HepG2 (cell line): Measurements from ENCODE around the gene TMEM107. TPM values are rescaled to one million over a fixed set of nuclear protein-coding genes. Genes with fewer than 3 reads are reported as not detected.

Experiments
- AHDC1 ChIP-seq: sonication (generic); formaldehyde crosslinking; IDR thresholded peaks from 2 replicates; pipeline ENCODE4 v1.5.1; 2020; ENCODE audit warnings: mild to moderate bottlenecking, missing genetic modification reagents, borderline replicate concordance
- EHMT2 ChIP-seq: fragments of 200-600 bp; sonication (generic); IDR thresholded peaks from 2 replicates; pipeline ENCODE4 v1.7.0; 2017; ENCODE audit warnings: antibody characterized with exemption, low read depth, low read length, borderline replicate concordance
- ELF3 ChIP-seq: IDR thresholded peaks from 2 replicates; pipeline ENCODE4 v1.6.1; 2016; ENCODE audit warnings: missing genetic modification reagents, missing compliant biosample characterization
- FOXJ3 ChIP-seq: sonication (generic); formaldehyde crosslinking; IDR thresholded peaks from 2 replicates; pipeline ENCODE4 v1.4.0; 2020; ENCODE audit warnings: missing genetic modification reagents, mild to moderate bottlenecking, borderline replicate concordance
- HOXA5 ChIP-seq: sonication (generic); formaldehyde crosslinking; IDR thresholded peaks from 2 replicates; pipeline ENCODE4 v1.4.0; 2020; ENCODE audit warnings: missing genetic modification reagents
- MIER2 ChIP-seq: IDR thresholded peaks from 2 replicates; pipeline ENCODE4 v1.6.1; 2016; ENCODE audit warnings: missing biosample characterization, missing genetic modification reagents
- MIXL1 ChIP-seq: IDR thresholded peaks from 2 replicates; pipeline ENCODE4 v1.6.1; 2016
- MTERF4 ChIP-seq: sonication (generic); formaldehyde crosslinking; IDR thresholded peaks from 2 replicates; pipeline ENCODE4 v1.8.0; 2023; ENCODE audit warnings: mild to moderate bottlenecking, missing genetic modification reagents
- NAIF1 ChIP-seq: sonication (generic); formaldehyde crosslinking; IDR thresholded peaks from 2 replicates; pipeline ENCODE4 v1.5.0; 2020; ENCODE audit warnings: mild to moderate bottlenecking, missing genetic modification reagents, borderline replicate concordance
- NPAS2 ChIP-seq: sonication (generic); formaldehyde crosslinking; IDR thresholded peaks from 2 replicates; pipeline ENCODE4 v1.8.0; 2022; ENCODE audit warnings: mild to moderate bottlenecking, missing genetic modification reagents, borderline replicate concordance
- PHB2 ChIP-seq: fragments of 450-650 bp; IDR thresholded peaks from 2 replicates; pipeline ENCODE4 v1.6.1; 2018; ENCODE audit not compliant: partially characterized antibody
- RCOR2 ChIP-seq: IDR thresholded peaks from 2 replicates; pipeline ENCODE4 v1.6.1; 2016; ENCODE audit warnings: missing biosample characterization, missing genetic modification reagents
- RFX3 ChIP-seq: IDR thresholded peaks from 2 replicates; pipeline ENCODE4 v1.6.1; 2016; ENCODE audit warnings: missing biosample characterization, missing genetic modification reagents
- SMAD1 ChIP-seq: sonication (generic); formaldehyde crosslinking; IDR thresholded peaks from 2 replicates; pipeline ENCODE4 v1.4.0; 2020; ENCODE audit warnings: missing genetic modification reagents, low read depth, mild to moderate bottlenecking, borderline replicate concordance
- TMF1 ChIP-seq: sonication (generic); formaldehyde crosslinking; IDR thresholded peaks from 2 replicates; pipeline ENCODE4 v1.8.1; 2022; ENCODE audit warnings: low read depth, missing genetic modification reagents
- ZBED4 ChIP-seq: sonication (generic); formaldehyde crosslinking; IDR thresholded peaks from 2 replicates; pipeline ENCODE4 v1.4.0; 2020; ENCODE audit warnings: missing genetic modification reagents, borderline replicate concordance
- ZFP90 ChIP-seq: sonication (generic); formaldehyde crosslinking; IDR thresholded peaks from 2 replicates; pipeline ENCODE4 v1.8.0; 2022; ENCODE audit warnings: missing genetic modification reagents, mild to moderate bottlenecking, inconsistent platforms, borderline replicate concordance
- ZNF30 ChIP-seq: sonication (generic); formaldehyde crosslinking; IDR thresholded peaks from 2 replicates; pipeline ENCODE4 v1.5.0; 2020; ENCODE audit warnings: mild to moderate bottlenecking, missing genetic modification reagents
- ZNF776 ChIP-seq: sonication (generic); formaldehyde crosslinking; IDR thresholded peaks from 2 replicates; pipeline ENCODE4 v1.4.0; 2020; ENCODE audit warnings: mild to moderate bottlenecking, missing genetic modification reagents
- ZNF781 ChIP-seq: sonication (generic); formaldehyde crosslinking; IDR thresholded peaks from 2 replicates; pipeline ENCODE4 v1.5.1; 2020; ENCODE audit warnings: borderline replicate concordance, mild to moderate bottlenecking, missing genetic modification reagents; ENCODE audit errors: not compliant biosample characterization
- polyA plus RNA-seq, 8 experiments: library from polyadenylated mRNA; depleted of rRNA in 3 of 8; stranded (reverse) in 7 of 8; unstranded in 1 of 8; fragments of >200 nt; fragmentation: Illumina TruSeq in 4 of 8; extraction: Trizol in 4 of 8; gene quantifications; 2 replicates each; pipeline versions ENCODE4 v1.2.1 to v1.2.3, GENCODE V29; 2011 to 2016; ENCODE audit warnings: low read depth in 4 of 8, missing spikeins in 1 of 8, mixed read lengths in 1 of 8; ENCODE audit not compliant: insufficient read depth in 1 of 8
- total RNA-seq, 5 experiments: library from RNA; depleted of rRNA; stranded (reverse); fragments of >200 nt; fragmentation: Illumina TruSeq; extraction: Trizol; gene quantifications; 2 replicates each; pipeline ENCODE4 v1.2.3, GENCODE V29; 2016; ENCODE audit warnings: low read depth in 1 of 5

Gene TMEM107
- total and polyA plus RNA-seq, 2 of the 13 experiments (the other 11 are each of a cell fraction or from before 2014, with no cell fraction given), result 7.2 to 15.3 TPM

GRCh38 chr17:8176197-8176940, at the start of gene TMEM107 (continued):
- TF ChIP-seq MTERF4 (CRISPR knock-in tag) (peak; percentile 56; the same call in 1 of the 2 replicates), RFX3 (CRISPR knock-in tag) (peak; percentile 94), ZNF776 (CRISPR knock-in tag) (no peak), RCOR2 (CRISPR knock-in tag) (no peak), AHDC1 (no peak), ZBED4 (no peak), FOXJ3 (CRISPR knock-in tag) (no peak), NAIF1 (no peak; the same call in 1 of the 2 replicates), TMF1 (0 out of 2 replicates have a peak, but pooled peaks have one; percentile 64), ZNF781 (CRISPR knock-in tag) (no peak), MIXL1 (no peak), HOXA5 (CRISPR knock-in tag) (no peak), ELF3 (CRISPR knock-in tag) (no peak), EHMT2 (no peak), SMAD1 (CRISPR knock-in tag) (no peak), ZFP90 (CRISPR knock-in tag) (peak; percentile 38; the same call in 1 of the 2 replicates), NPAS2 (CRISPR knock-in tag) (no peak), ZNF30 (no peak), PHB2 (no peak), MIER2 (CRISPR knock-in tag) (no peak)
